AG20443 (cell line): ENCODE data around the gene NAPSA.
A peak's percentile ranks its signal among the peaks of the same experiment; 100 is the strongest.

Experiments used
- DNase-seq: peaks from one replicate; pipeline ENCODE4 v3.0.0; 2012; ENCODE audit warnings: low spot score, mixed read lengths

Gene NAPSA

GRCh38 chr19:50314724-50315708 is 50.4 kb downstream of the NAPSA start:
- DNase-seq: no peak

GRCh38 chr19:50313812-50314536 is 51.5 kb downstream of the NAPSA start:
- no peak for DNase-seq

- no peak for DNase-seq
Observed at GRCh38 chr19:50312967-50313811, 52.2 kb downstream of the NAPSA start.

GRCh38 chr19:50311723-50312635 is 53.5 kb downstream of the NAPSA start:
- DNase-seq: peak; percentile 45

- no peak for DNase-seq
Observed at GRCh38 chr19:50310759-50311465, 54.5 kb downstream of the NAPSA start.

GRCh38 chr19:50309396-50310125 is 55.9 kb downstream of the NAPSA start:
- no peak for DNase-seq

GRCh38 chr19:50308991-50309390 is 56.4 kb downstream of the NAPSA start:
- DNase-seq: no peak
